Naive B cell (primary cell): Measurements from ENCODE around the gene MED27. TPM values are rescaled to one million over a fixed set of nuclear protein-coding genes. Genes with fewer than 3 reads are reported as not detected.
A peak's percentile ranks its signal among the peaks of the same experiment; 100 is the strongest.

Experiments
- ATAC-seq, 2 donors: fragments of 150-1000 bp; cut with Tn5 transposase; 2 replicates each; pipeline ENCODE4 v1.10.0; 2021; ENCODE audit warnings: low read depth in 2 of 2, mild to moderate bottlenecking in 2 of 2, moderate library complexity in 2 of 2
- DNase-seq: peaks from one replicate; pipeline ENCODE4 v3.0.0; 2022
- H3K27ac Mint-ChIP-seq, 6 donors: one replicate each; pipeline ENCODE4 v1.8.0; 2020 to 2022; ENCODE audit warnings: mild to moderate bottlenecking in 6 of 6, mixed read lengths in 6 of 6, moderate library complexity in 5 of 6, inconsistent platforms in 2 of 6
- H3K27me3 Mint-ChIP-seq, 3 donors: one replicate each; pipeline ENCODE4 v1.8.0; 2021 to 2022; ENCODE audit warnings: mixed read lengths in 3 of 3, mild to moderate bottlenecking in 1 of 3
- H3K36me3 Mint-ChIP-seq, 2 donors: one replicate each; pipeline ENCODE4 v1.8.0; 2020 to 2022; ENCODE audit warnings: mixed read lengths in 2 of 2, inconsistent platforms in 1 of 2, mild to moderate bottlenecking in 1 of 2
- H3K4me1 Mint-ChIP-seq, 3 donors: one replicate each; pipeline ENCODE4 v1.8.0; 2020 to 2022; ENCODE audit warnings: mixed read lengths in 3 of 3, inconsistent platforms in 1 of 3, mild to moderate bottlenecking in 1 of 3, moderate library complexity in 1 of 3
- H3K4me3 Mint-ChIP-seq, 8 donors: one replicate each; pipeline ENCODE4 v1.8.0; 2020 to 2022; ENCODE audit warnings: mild to moderate bottlenecking in 8 of 8, mixed read lengths in 8 of 8, moderate library complexity in 8 of 8, inconsistent platforms in 2 of 8
- H3K9me3 Mint-ChIP-seq, 7 donors: one replicate each; pipeline ENCODE4 v1.8.0; 2020 to 2022; ENCODE audit warnings: mixed read lengths in 7 of 7, mild to moderate bottlenecking in 5 of 7, inconsistent platforms in 2 of 7, moderate library complexity in 1 of 7
- polyA plus RNA-seq, 6 donors: library from polyadenylated mRNA; unstranded; fragments of 300-500 nt; fragmentation: Illumina TruSeq; gene quantifications; one replicate each; pipeline ENCODE4 v1.2.3, GENCODE V29; 2021; ENCODE audit warnings: low read depth in 6 of 6

The MED27 gene, protein sequence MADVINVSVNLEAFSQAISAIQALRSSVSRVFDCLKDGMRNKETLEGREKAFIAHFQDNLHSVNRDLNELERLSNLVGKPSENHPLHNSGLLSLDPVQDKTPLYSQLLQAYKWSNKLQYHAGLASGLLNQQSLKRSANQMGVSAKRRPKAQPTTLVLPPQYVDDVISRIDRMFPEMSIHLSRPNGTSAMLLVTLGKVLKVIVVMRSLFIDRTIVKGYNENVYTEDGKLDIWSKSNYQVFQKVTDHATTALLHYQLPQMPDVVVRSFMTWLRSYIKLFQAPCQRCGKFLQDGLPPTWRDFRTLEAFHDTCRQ
- 10 to 100 TPM; 33.1 to 76.9 (median 40.5) TPM for polyA plus RNA-seq

DNA sequence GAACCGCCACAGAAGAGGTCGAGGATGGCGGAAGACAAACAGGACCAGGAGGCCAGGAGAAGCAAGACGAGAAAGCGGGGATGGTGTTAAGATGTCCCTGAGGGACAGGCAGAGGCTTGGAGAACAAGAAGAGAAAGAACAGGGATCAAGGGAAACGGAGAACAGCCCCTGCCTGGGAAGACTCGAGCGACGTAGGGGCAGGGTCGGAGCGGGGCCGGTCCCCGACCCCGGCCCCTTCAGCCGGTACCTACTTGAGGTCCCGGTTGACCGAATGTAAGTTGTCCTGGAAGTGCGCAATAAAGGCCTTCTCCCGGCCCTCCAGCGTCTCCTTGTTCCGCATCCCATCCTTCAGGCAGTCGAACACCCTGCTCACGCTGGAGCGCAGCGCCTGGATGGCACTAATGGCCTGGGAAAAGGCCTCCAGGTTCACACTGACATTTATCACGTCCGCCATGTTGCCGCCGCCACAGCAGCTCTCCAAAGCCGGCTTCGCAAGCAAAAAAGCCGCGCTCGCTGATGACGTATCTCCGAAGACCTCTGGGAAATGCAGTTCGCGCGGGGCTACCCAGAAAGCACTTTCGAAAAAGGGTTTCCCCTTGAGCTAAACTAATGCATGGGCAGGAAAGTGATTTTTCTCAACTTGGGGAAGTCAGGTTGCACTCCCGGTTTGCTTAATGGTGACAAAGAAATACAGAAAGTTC lies at the start of gene MED27:
MED27 (minus strand) TSS at position 477 of the 701 bp plus-strand sequence; CDS start at position 454, 23 bp downstream.
- peak within 1 kb of the TSS; percentile 90 to 99 (median 96) for H3K4me3 Mint-ChIP-seq
- H3K9me3 Mint-ChIP-seq = no peaks in the 10 kb centered on the region
- H3K4me1 Mint-ChIP-seq = peaks cover 26 to 35% (median 30%) of the 10 kb centered on the region in 3 donors
- peak; percentile 93 for DNase-seq
- H3K36me3 Mint-ChIP-seq = peaks cover 4 to 7% of the 10 kb centered on the region in 2 donors
- peaks cover 6 to 10% (median 7%) of the 10 kb centered on the region in 3 donors for H3K27me3 Mint-ChIP-seq
- peak; percentile 98 for ATAC-seq
- peak within 1 kb of the TSS; percentile 84 to 96 (median 93) for H3K27ac Mint-ChIP-seq

DNA sequence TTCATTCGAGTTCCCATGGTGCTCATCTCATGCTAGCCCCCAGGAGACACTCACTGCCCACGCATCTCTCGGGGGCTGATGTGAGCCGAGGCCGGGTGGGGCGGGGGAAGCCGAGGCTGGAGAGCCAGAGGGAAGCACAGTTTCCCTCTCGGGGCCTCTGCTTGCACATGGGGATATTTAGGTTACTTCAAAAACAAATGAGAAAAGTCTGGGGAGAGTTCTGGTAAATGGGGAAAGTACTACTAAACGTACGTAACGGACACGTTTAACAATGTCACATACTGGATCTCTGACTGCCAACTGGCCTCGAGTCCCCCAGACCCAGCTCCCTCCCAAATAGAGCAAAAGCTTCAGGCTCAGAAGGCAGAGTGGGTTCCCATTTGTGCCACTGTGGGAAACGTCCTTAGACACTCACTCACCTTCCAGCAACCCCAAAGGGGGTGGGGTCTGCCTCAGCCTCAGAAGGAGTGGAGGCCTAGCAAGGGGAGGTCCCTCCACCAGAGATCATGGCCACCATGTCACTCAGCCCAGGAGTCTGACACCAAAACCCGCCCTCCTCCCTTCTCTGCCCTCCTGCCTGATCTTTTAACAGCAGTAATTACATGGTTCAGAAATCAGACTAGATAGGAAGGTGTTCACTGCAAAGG lies 48.3 kb upstream of the MED27 start:
- ATAC-seq (no peak), DNase-seq (no peak)
- no peak overlapping the region for H3K4me3 Mint-ChIP-seq
- peaks cover 56 to 93% (median 91%) of the 10 kb centered on the region in 3 donors for H3K27me3 Mint-ChIP-seq
- H3K9me3 Mint-ChIP-seq = peaks cover 0 to 2% (median 0%) of the 10 kb centered on the region in 7 donors
- peak overlapping the region in 1 of 6 donors; percentile 21 for H3K27ac Mint-ChIP-seq
- peaks cover 5 to 7% (median 6%) of the 10 kb centered on the region in 3 donors for H3K4me1 Mint-ChIP-seq
- no peaks in the 10 kb centered on the region for H3K36me3 Mint-ChIP-seq

DNA sequence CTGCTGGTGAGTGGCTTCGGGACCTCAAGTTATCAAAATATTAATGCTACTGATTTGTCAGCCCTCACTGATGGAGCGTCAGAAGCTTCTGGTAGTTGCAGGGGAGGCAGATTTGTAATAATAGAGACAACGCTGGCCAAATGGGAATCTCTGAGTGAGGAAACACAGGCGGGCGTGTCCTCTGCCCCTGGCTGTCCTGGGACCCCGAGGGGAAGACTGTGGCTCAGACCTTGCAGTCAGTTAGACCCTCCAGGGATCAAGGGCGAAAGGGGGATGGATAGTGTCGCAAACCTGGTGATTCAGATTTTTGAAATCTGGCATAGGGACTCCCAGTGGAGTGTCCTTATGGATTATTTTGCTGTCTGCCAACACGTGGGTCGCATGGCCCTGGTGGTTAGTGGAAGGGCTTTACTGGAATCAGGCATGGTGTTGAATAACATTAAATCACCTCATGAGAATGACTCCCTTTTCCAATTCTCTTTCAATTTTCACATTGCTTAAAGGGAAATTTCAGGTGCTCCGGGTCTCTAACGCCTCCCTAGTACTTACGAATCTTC lies 47.1 kb upstream of the MED27 start:
- Mint-ChIP-seq H3K36me3 (no peaks in the 10 kb centered on the region), H3K4me1 (peaks cover 5 to 7% (median 6%) of the 10 kb centered on the region in 3 donors), H3K27ac (no peak overlapping the region), H3K27me3 (peaks cover 61 to 95% (median 91%) of the 10 kb centered on the region in 3 donors), H3K4me3 (no peak overlapping the region), H3K9me3 (peaks cover 0 to 2% (median 0%) of the 10 kb centered on the region in 7 donors)
- DNase-seq (no peak), ATAC-seq (no peak)

DNA sequence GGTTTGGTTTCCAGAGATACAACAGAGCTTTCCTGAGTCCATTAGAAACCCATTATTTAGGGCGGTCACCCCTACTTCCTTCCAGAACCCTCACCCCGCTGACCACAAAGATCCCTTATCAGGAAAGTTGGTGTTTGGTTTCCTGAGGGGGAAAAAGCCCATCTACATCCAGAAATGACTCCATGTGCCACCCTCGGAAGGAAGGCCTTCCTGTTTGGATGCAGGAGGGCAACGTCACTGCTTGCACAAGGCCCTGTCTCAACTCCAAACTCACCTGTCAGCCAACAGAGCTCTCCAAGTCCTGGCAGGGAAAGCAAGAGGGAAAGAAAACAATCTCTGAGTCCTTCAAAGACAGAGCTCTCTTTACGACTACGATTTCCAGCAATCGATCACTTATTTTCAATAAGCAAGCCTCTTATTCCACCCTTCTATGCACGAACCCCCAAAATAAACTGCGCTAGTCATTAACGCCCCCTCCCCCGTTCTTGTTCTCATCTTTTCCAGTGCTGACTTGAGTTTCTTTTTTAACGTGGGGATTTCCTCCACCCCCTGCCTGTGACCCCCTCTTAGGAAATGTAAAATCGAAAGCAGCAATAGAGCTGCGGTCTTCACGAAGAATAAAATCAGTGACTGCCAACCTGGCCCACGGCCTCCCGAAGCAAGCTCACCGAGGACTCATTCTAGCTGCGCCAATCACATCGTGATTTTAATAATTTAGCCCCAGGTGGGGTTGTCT lies 46.4 kb upstream of the MED27 start:
- Mint-ChIP-seq H3K4me3 (peak overlapping the region in 1 of 8 donors; percentile 22), H3K27me3 (peaks cover 62 to 95% (median 91%) of the 10 kb centered on the region in 3 donors)

GRCh38 chr9:132125361-132125760 lies 45.7 kb upstream of the MED27 start:
- no peak for DNase-seq
- Mint-ChIP-seq H3K4me3 (no peak overlapping the region), H3K36me3 (no peaks in the 10 kb centered on the region), H3K4me1 (peaks cover 5 to 7% (median 6%) of the 10 kb centered on the region in 3 donors), H3K27ac (peak overlapping the region in 1 of 6 donors; percentile 5), H3K27me3 (peaks cover 64 to 95% (median 91%) of the 10 kb centered on the region in 3 donors), H3K9me3 (peaks cover 0 to 2% (median 0%) of the 10 kb centered on the region in 7 donors)
- ATAC-seq = no peak

More for the DNA sequence above, 46.4 kb upstream of the MED27 start:
- peak overlapping the region in 1 of 6 donors; percentile 5 for H3K27ac Mint-ChIP-seq
- no peaks in the 10 kb centered on the region for H3K36me3 Mint-ChIP-seq
- DNase-seq (no peak), ATAC-seq (no peak)
- H3K4me1 Mint-ChIP-seq = peaks cover 5 to 7% (median 6%) of the 10 kb centered on the region in 3 donors
- peaks cover 0 to 2% (median 0%) of the 10 kb centered on the region in 7 donors for H3K9me3 Mint-ChIP-seq

DNA sequence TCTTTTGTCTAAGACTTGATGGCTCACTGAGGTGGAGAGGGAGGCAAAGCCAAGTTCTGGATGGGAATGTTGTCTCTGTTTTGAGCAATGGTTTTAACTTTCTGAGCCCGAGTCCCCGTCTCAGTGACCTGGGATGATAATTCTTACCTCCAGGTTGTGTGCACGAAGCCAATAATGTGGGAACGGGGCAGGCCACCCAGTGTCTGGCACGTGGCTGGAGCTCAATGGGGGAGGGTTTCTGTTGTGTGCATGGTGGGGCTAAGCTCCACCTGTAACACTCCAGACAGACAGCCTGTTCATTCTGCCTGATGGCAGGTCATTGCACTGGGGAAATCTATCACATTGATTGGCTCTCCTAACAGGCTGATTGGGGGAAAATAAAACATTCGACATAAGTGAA lies 45.1 kb upstream of the MED27 start:
- peaks cover 64 to 95% (median 90%) of the 10 kb centered on the region in 3 donors for H3K27me3 Mint-ChIP-seq

DNA sequence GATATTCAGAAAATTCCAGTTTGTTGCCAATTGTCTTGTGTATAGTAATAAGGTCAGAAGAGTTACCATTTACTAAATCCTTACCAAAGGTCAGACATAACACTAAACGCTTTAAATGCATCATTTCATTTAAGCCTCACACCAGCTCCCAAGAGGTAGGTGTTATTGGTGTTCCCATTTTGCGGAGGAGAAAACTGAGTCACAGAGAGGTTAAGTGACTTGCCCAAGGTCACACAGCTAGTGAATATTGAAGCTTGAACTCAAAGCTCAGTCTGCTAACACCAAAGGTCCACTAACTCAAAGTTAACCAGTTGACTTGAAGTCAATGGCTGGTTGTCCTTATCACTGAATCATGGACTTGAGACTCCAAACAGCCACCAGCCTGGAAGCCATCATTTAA lies 41.4 kb upstream of the MED27 start:
- H3K27me3 Mint-ChIP-seq = peaks cover 67 to 97% (median 90%) of the 10 kb centered on the region in 3 donors
- peaks cover 0 to 6% (median 0%) of the 10 kb centered on the region in 7 donors for H3K9me3 Mint-ChIP-seq
- DNase-seq = no peak
- no peak overlapping the region for H3K4me3 Mint-ChIP-seq
- H3K4me1 Mint-ChIP-seq = peaks cover 0 to under 1% (median 0%) of the 10 kb centered on the region in 3 donors
- no peak for ATAC-seq
- H3K27ac Mint-ChIP-seq = no peak overlapping the region
- H3K36me3 Mint-ChIP-seq = no peaks in the 10 kb centered on the region

More for the DNA sequence above, 45.1 kb upstream of the MED27 start:
- H3K4me3 Mint-ChIP-seq = no peak overlapping the region
- no peak overlapping the region for H3K27ac Mint-ChIP-seq
- H3K9me3 Mint-ChIP-seq = peaks cover 0 to 2% (median 0%) of the 10 kb centered on the region in 7 donors
- peaks cover 5 to 7% (median 6%) of the 10 kb centered on the region in 3 donors for H3K4me1 Mint-ChIP-seq
- ATAC-seq = no peak
- DNase-seq = no peak
- H3K36me3 Mint-ChIP-seq = no peaks in the 10 kb centered on the region

GRCh38 chr9:132117694-132118093 lies 38.0 kb upstream of the MED27 start:
- DNase-seq = no peak
- Mint-ChIP-seq H3K36me3 (no peaks in the 10 kb centered on the region), H3K27ac (no peak overlapping the region), H3K27me3 (peaks cover 53 to 85% (median 80%) of the 10 kb centered on the region in 3 donors), H3K9me3 (peaks cover 0 to 8% (median 4%) of the 10 kb centered on the region in 7 donors), H3K4me3 (no peak overlapping the region), H3K4me1 (no peaks in the 10 kb centered on the region)
- no peak for ATAC-seq

- no peak for DNase-seq
- Mint-ChIP-seq H3K4me3 (no peak overlapping the region), H3K9me3 (peaks cover 0 to 8% (median 4%) of the 10 kb centered on the region in 7 donors), H3K27ac (peak overlapping the region in 1 of 6 donors; percentile 21), H3K4me1 (no peaks in the 10 kb centered on the region), H3K36me3 (no peaks in the 10 kb centered on the region), H3K27me3 (peaks cover 52 to 84% (median 75%) of the 10 kb centered on the region in 3 donors)
- ATAC-seq = no peak
Observed at GRCh38 chr9:132116583-132116982, 36.9 kb upstream of the MED27 start.

DNA sequence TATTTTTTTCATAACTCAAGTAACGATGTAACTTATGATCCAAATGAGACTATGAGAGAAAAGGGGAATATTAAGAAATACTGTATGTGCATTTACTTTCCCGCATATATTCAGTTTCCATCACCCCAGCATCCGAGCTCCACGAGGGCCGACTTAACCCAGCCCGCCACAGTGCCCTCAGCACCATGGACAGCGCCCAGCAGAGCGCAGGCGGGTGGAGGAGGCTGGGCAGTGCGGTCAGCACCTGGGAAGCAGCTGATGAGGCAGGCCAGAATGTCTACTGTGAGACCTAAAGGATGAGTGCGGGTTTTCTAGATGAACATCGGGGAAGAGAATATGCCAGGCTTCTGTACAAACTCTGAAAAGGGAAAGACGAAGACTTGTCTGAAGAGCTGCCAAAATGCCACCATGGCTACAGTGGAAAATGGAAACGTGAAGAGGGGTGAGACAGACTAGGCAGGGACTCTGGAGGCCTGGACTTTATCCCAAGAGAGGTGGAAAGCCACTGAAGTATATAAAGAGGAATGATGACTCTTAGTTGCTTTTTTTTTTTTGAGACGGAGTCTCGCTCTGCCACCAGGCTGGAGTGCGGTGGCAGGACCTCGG lies 34.5 kb upstream of the MED27 start:
- Mint-ChIP-seq H3K36me3 (no peaks in the 10 kb centered on the region), H3K9me3 (peaks cover 0 to 8% (median 3%) of the 10 kb centered on the region in 7 donors), H3K27me3 (peaks cover 41 to 80% (median 74%) of the 10 kb centered on the region in 3 donors), H3K27ac (peak overlapping the region in 1 of 6 donors; percentile 81), H3K4me3 (no peak overlapping the region), H3K4me1 (no peaks in the 10 kb centered on the region)
- ATAC-seq (no peak), DNase-seq (no peak)

DNA sequence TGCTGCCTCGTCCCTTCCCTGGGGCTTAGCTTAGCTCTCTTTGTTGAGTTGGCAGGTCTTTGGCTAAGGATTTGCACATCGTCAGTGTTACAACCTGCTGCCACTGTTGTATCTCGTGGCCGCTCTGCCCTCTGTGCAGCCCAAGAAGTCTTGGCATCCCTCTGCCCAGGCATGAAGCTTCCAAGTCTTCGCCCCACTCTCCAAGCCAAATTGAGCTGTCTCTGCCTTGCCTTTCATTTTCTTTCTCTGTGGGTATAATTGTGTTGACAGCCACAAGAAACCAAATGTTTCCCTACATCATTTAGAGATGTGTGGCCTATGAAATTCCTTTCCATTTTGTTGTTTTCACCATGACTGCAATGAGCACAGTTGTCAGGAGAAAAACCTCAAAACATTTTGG lies 29.6 kb upstream of the MED27 start:
- no peak overlapping the region for H3K27ac Mint-ChIP-seq
- peaks cover 0 to 3% (median 0%) of the 10 kb centered on the region in 3 donors for H3K4me1 Mint-ChIP-seq
- no peaks in the 10 kb centered on the region for H3K36me3 Mint-ChIP-seq
- no peak for ATAC-seq
- no peak for DNase-seq
- H3K4me3 Mint-ChIP-seq = no peak overlapping the region
- H3K27me3 Mint-ChIP-seq = peaks cover 35 to 76% (median 40%) of the 10 kb centered on the region in 3 donors
- H3K9me3 Mint-ChIP-seq = peaks cover 0 to 5% (median 2%) of the 10 kb centered on the region in 7 donors

DNA sequence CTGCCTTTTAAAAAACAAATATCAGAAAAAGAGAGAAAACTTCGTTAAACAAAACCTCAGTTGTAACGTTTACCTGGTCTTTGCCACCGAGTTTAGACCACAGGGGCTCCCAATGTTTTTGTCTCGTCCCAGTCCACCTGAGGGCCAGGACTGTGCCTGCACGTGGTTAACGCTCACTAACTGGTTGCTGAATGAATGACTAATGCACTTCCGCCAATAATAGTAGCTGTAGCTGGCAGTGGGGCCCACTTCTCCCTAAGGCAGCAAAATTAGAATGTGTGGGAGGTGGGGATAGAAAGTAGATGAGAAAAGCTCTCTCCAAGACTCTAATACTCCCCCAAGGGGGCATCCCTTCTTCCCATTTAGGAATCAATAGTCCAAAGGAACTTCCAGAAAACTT lies 29.1 kb upstream of the MED27 start:
- DNase-seq (no peak), ATAC-seq (no peak)
- H3K4me3 Mint-ChIP-seq = no peak overlapping the region
- H3K36me3 Mint-ChIP-seq = no peaks in the 10 kb centered on the region
- H3K27ac Mint-ChIP-seq = no peak overlapping the region
- peaks cover 0 to 4% (median 0%) of the 10 kb centered on the region in 7 donors for H3K9me3 Mint-ChIP-seq
- peaks cover 29 to 74% (median 35%) of the 10 kb centered on the region in 3 donors for H3K27me3 Mint-ChIP-seq
- H3K4me1 Mint-ChIP-seq = peaks cover 0 to 3% (median 0%) of the 10 kb centered on the region in 3 donors
